ENCODE measurements around the gene QARS1.

DNA sequence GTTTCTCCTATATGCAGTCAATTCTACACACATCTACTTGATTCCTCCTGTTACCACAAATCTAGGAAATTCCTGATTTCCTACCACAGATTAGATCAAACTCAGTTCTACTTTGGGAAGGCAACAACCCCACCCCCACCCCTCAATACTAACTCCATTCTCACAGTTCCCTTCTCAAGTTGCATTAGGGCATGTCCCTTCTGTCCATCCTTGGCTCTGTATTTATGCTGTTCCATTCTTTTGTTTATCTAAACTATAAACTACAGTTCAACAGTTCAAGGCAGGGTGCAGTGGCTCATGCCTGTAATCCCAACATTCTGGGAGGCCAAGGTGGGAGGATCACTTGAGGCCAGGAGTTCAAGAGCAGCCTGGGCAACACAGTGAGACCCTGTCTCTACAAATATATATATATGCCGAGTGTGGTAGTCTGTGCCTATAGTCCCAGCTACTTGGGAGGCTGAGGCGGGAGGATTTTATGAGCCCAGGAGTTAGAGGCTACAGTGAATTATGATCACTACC is 50.2 kb downstream of the QARS1 start:
- TF ChIP-seq, protein P1, sequence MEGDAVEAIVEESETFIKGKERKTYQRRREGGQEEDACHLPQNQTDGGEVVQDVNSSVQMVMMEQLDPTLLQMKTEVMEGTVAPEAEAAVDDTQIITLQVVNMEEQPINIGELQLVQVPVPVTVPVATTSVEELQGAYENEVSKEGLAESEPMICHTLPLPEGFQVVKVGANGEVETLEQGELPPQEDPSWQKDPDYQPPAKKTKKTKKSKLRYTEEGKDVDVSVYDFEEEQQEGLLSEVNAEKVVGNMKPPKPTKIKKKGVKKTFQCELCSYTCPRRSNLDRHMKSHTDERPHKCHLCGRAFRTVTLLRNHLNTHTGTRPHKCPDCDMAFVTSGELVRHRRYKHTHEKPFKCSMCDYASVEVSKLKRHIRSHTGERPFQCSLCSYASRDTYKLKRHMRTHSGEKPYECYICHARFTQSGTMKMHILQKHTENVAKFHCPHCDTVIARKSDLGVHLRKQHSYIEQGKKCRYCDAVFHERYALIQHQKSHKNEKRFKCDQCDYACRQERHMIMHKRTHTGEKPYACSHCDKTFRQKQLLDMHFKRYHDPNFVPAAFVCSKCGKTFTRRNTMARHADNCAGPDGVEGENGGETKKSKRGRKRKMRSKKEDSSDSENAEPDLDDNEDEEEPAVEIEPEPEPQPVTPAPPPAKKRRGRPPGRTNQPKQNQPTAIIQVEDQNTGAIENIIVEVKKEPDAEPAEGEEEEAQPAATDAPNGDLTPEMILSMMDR (IDR thresholded peaks at IDR 0.05) = no peak
- no peak for TF ChIP-seq POLR2A (IDR thresholded peaks at IDR 0.05)

Measured in adrenal gland (tissue), 5 donors.